GM12878 (cell line): ENCODE data around the gene DIDO1. TPM values are rescaled to one million over a fixed set of nuclear protein-coding genes. Genes with fewer than 3 reads are reported as not detected.

Experiments used
- HCFC1 ChIP-seq: fragments of 150-350 bp; IDR thresholded peaks from 2 replicates; pipeline ENCODE4 v1.6.1; 2014; ENCODE audit warnings: low read length
- KLF5 ChIP-seq: fragments of 450-650 bp; IDR thresholded peaks from 2 replicates; pipeline ENCODE4 v1.6.1; 2014; ENCODE audit warnings: mild to moderate bottlenecking; ENCODE audit not compliant: partially characterized antibody
- MXI1 ChIP-seq: fragments of 150-350 bp; IDR thresholded peaks from 2 replicates; pipeline ENCODE4 v1.6.1; 2011; ENCODE audit warnings: low read depth, mild to moderate bottlenecking, inconsistent platforms, low read length, improper control_type of control experiment
- NBN ChIP-seq: fragments of 450-650 bp; IDR thresholded peaks from 2 replicates; pipeline ENCODE4 v1.6.1; 2016
- NFXL1 ChIP-seq: fragments of 450-650 bp; IDR thresholded peaks from 2 replicates; pipeline ENCODE4 v1.6.1; 2017; ENCODE audit warnings: antibody characterized with exemption, mild to moderate bottlenecking, borderline replicate concordance
- NRF1 ChIP-seq: conservative IDR thresholded peaks from 2 replicates; pipeline ENCODE4 v1.6.1; 2011; ENCODE audit warnings: mild to moderate bottlenecking, low read depth, low read length, improper control_type of control experiment
- PML ChIP-seq: IDR thresholded peaks from 2 replicates; pipeline ENCODE4 v1.6.1; 2012; ENCODE audit warnings: low read length, inconsistent platforms
- POLR2A ChIP-seq: IDR thresholded peaks from 2 replicates; pipeline ENCODE4 v1.6.1; 2011; ENCODE audit warnings: low read depth, mild to moderate bottlenecking, low read length
- POLR2AphosphoS2 ChIP-seq: IDR thresholded peaks from 2 replicates; pipeline ENCODE4 v1.6.1; 2011; ENCODE audit warnings: low read depth, mild to moderate bottlenecking, low read length, improper control_type of control experiment, moderate library complexity
- RAD21 ChIP-seq: IDR thresholded peaks from 2 replicates; pipeline ENCODE4 v1.6.1; 2011; ENCODE audit warnings: mild to moderate bottlenecking, low read depth, low read length, moderate library complexity; ENCODE audit not compliant: insufficient read depth
- RBBP5 ChIP-seq: fragments of 200-600 bp; sonication (generic); conservative IDR thresholded peaks from 2 replicates; pipeline ENCODE4 v1.6.1; 2016
- SMAD1 ChIP-seq: fragments of 450-650 bp; IDR thresholded peaks from 2 replicates; pipeline ENCODE4 v1.6.1; 2018; ENCODE audit warnings: mild to moderate bottlenecking, low read depth; ENCODE audit not compliant: partially characterized antibody
- SMC3 ChIP-seq: IDR thresholded peaks from 2 replicates; pipeline ENCODE4 v1.6.1; 2011; ENCODE audit warnings: low read length, improper control_type of control experiment, borderline replicate concordance
- SREBF1 ChIP-seq: IDR thresholded peaks from 2 replicates; pipeline ENCODE4 v1.6.1; 2012; ENCODE audit warnings: mild to moderate bottlenecking, low read length
- STAT1 ChIP-seq: fragments of 450-650 bp; conservative IDR thresholded peaks from 2 replicates; pipeline ENCODE4 v1.6.1; 2014; ENCODE audit warnings: antibody characterized with exemption, mild to moderate bottlenecking
- TCF12 ChIP-seq: IDR thresholded peaks from 2 replicates; pipeline ENCODE4 v1.6.1; 2011; ENCODE audit warnings: low read depth, mild to moderate bottlenecking, low read length
- YBX1 ChIP-seq: fragments of 450-650 bp; IDR thresholded peaks from 2 replicates; pipeline ENCODE4 v1.6.1; 2016; ENCODE audit warnings: antibody characterized with exemption
- YY1 ChIP-seq: IDR thresholded peaks from 2 replicates; pipeline ENCODE4 v1.6.1; 2011; ENCODE audit warnings: low read depth, mild to moderate bottlenecking, low read length
- ZNF24 ChIP-seq: fragments of 450-650 bp; IDR thresholded peaks from 2 replicates; pipeline ENCODE4 v1.6.1; 2017; ENCODE audit warnings: antibody characterized with exemption, mild to moderate bottlenecking
- polyA plus RNA-seq, 11 experiments: library from polyadenylated mRNA; depleted of rRNA in 4 of 11; unstranded in 6 of 11; stranded (reverse) in 5 of 11; fragments of >200 nt; fragmentation: Nextera tagmentation in 4 of 11; fragmentation: Illumina TruSeq in 1 of 11; extraction: Ambion mirVana in 4 of 11; extraction: Trizol in 1 of 11; gene quantifications; 1 replicate in 1 of 11; 2 replicates in 10 of 11; pipeline versions ENCODE4 v1.2.1 to v1.2.3, GENCODE V29; 2011 to 2016; ENCODE audit warnings: inconsistent platforms in 2 of 11, missing spikeins in 2 of 11, low read depth in 1 of 11
- total RNA-seq, 4 experiments: library from RNA; depleted of rRNA in 3 of 4; stranded (reverse); fragments of >200 nt in 3 of 4; fragmentation: Illumina TruSeq in 1 of 4; extraction: Trizol in 1 of 4; gene quantifications; 2 replicates each; pipeline versions ENCODE4 v1.2.1 to v1.2.3, GENCODE V29; 2013 to 2021
- TF ChIP-seq, protein P1 (sequence below): fragments of 450-650 bp; formaldehyde crosslinking; IDR thresholded peaks from 2 replicates; pipeline ENCODE4 v1.4.0; 2022; ENCODE audit warnings: mild to moderate bottlenecking, moderate library complexity
- TF ChIP-seq, protein P2 (sequence below): fragments of 450-650 bp; IDR thresholded peaks from 2 replicates; pipeline ENCODE4 v1.6.1; 2016; ENCODE audit warnings: mild to moderate bottlenecking
- TF ChIP-seq, protein P3 (sequence below): IDR thresholded peaks from 2 replicates; pipeline ENCODE4 v1.6.1; 2012; ENCODE audit warnings: low read depth, low read length, improper control_type of control experiment
- TF ChIP-seq, protein P4 (sequence below): fragments of 450-650 bp; IDR thresholded peaks from 2 replicates; pipeline ENCODE4 v1.6.1; 2017; ENCODE audit warnings: mild to moderate bottlenecking
- TF ChIP-seq, protein P5 (sequence below): fragments of 450-650 bp; IDR thresholded peaks from 2 replicates; pipeline ENCODE4 v1.6.1; 2016; ENCODE audit warnings: mild to moderate bottlenecking

The DIDO1 gene
- total and polyA plus RNA-seq, 10 of the 15 experiments (the other 5 are each of a cell fraction or from before 2014, with no cell fraction given) = 5.5 to 56.4 (median 38.4) TPM

DNA sequence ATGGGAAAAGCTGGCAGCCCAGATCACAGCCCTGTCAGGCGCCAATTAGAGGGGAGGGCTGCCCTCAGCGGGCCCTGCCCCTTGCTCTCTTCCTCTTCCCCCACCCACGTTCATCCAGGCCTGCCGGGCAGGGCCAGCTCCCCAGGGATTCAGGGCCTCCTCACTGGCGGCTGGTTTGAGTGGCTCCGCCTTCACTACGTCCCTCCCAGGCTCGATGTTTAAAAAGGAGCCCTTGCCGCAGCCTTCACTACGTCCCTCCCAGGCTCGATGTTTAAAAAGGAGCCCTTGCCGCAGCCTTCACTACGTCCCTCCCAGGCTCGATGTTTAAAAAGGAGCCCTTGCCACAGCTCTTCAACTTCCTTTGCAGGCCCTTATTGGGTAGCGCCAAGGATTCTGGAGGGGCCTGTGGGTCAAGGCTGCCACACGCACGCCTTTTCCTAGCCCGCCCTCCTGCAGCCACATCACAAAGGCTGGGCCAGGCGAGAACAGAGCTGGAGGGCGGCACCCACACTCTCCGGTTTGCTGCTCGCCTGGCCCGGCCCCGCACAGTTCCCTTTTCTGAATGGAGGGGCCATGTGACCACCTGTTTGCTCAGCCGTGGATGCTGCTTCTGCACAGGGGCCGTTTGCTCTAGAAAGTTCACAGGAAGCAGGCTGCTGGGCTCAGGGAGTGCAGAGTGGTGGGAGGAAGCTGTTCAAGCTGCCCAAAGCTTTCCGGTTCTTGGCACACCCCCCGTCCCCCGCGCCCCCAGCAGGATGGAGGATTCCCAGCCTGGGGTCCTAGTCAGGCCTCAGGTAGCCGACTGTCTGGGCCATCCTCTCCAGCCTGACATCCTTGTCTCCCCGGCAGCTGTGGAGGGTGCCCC lies 27.8 kb upstream of the DIDO1 start (continued):
- TF ChIP-seq, protein P1, sequence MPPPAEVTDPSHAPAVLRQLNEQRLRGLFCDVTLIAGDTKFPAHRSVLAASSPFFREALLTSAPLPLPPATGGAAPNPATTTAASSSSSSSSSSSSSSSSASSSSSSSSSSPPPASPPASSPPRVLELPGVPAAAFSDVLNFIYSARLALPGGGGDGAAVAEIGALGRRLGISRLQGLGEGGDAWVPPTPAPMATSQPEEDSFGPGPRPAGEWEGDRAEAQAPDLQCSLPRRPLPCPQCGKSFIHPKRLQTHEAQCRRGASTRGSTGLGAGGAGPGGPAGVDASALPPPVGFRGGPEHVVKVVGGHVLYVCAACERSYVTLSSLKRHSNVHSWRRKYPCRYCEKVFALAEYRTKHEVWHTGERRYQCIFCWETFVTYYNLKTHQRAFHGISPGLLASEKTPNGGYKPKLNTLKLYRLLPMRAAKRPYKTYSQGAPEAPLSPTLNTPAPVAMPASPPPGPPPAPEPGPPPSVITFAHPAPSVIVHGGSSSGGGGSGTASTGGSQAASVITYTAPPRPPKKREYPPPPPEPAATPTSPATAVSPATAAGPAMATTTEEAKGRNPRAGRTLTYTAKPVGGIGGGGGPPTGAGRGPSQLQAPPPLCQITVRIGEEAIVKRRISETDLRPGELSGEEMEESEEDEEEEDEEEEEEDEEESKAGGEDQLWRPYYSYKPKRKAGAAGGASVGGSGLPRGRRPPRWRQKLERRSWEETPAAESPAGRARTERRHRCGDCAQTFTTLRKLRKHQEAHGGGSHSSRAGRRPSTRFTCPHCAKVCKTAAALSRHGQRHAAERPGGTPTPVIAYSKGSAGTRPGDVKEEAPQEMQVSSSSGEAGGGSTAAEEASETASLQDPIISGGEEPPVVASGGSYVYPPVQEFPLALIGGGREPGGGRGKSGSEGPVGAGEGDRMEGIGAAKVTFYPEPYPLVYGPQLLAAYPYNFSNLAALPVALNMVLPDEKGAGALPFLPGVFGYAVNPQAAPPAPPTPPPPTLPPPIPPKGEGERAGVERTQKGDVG (CRISPR knock-in tag) = no peak
- TF ChIP-seq, protein P2, sequence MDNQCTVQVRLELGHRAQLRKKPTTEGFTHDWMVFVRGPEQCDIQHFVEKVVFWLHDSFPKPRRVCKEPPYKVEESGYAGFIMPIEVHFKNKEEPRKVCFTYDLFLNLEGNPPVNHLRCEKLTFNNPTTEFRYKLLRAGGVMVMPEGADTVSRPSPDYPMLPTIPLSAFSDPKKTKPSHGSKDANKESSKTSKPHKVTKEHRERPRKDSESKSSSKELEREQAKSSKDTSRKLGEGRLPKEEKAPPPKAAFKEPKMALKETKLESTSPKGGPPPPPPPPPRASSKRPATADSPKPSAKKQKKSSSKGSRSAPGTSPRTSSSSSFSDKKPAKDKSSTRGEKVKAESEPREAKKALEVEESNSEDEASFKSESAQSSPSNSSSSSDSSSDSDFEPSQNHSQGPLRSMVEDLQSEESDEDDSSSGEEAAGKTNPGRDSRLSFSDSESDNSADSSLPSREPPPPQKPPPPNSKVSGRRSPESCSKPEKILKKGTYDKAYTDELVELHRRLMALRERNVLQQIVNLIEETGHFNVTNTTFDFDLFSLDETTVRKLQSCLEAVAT = peak; percentile 59
- TF ChIP-seq STAT1 (no peak), PML (no peak), HCFC1 (no peak), NFXL1 (no peak), SMC3 (no peak), TCF12 (no peak), RBBP5 (no peak), POLR2AphosphoS2 (no peak), RAD21 (no peak), YBX1 (no peak), KLF5 (no peak), YY1 (peak; percentile 46; the same call in 1 of the 2 replicates), SREBF1 (no peak), ZNF24 (no peak), NRF1 (no peak; the same call in 1 of the 2 replicates), NBN (peak; percentile 61), POLR2A (peak; percentile 57), MXI1 (peak; percentile 91), SMAD1 (no peak)
- TF ChIP-seq, protein P3, sequence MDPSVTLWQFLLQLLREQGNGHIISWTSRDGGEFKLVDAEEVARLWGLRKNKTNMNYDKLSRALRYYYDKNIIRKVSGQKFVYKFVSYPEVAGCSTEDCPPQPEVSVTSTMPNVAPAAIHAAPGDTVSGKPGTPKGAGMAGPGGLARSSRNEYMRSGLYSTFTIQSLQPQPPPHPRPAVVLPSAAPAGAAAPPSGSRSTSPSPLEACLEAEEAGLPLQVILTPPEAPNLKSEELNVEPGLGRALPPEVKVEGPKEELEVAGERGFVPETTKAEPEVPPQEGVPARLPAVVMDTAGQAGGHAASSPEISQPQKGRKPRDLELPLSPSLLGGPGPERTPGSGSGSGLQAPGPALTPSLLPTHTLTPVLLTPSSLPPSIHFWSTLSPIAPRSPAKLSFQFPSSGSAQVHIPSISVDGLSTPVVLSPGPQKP = no peak
- TF ChIP-seq, protein P4, sequence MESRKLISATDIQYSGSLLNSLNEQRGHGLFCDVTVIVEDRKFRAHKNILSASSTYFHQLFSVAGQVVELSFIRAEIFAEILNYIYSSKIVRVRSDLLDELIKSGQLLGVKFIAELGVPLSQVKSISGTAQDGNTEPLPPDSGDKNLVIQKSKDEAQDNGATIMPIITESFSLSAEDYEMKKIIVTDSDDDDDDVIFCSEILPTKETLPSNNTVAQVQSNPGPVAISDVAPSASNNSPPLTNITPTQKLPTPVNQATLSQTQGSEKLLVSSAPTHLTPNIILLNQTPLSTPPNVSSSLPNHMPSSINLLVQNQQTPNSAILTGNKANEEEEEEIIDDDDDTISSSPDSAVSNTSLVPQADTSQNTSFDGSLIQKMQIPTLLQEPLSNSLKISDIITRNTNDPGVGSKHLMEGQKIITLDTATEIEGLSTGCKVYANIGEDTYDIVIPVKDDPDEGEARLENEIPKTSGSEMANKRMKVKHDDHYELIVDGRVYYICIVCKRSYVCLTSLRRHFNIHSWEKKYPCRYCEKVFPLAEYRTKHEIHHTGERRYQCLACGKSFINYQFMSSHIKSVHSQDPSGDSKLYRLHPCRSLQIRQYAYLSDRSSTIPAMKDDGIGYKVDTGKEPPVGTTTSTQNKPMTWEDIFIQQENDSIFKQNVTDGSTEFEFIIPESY = no peak
- TF ChIP-seq, protein P5, sequence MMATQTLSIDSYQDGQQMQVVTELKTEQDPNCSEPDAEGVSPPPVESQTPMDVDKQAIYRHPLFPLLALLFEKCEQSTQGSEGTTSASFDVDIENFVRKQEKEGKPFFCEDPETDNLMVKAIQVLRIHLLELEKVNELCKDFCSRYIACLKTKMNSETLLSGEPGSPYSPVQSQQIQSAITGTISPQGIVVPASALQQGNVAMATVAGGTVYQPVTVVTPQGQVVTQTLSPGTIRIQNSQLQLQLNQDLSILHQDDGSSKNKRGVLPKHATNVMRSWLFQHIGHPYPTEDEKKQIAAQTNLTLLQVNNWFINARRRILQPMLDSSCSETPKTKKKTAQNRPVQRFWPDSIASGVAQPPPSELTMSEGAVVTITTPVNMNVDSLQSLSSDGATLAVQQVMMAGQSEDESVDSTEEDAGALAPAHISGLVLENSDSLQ = peak; percentile 67
